ENCODE data around the gene RAB9B. TPM values are rescaled to one million over a fixed set of nuclear protein-coding genes. Genes with fewer than 3 reads are reported as not detected.
"Not testable (repeated sequence)": the region's sequence is repeated elsewhere in the genome, so short reads cannot be mapped to it uniquely, and the experiment has no call there.

The RAB9B gene
- total RNA-seq, 6 experiments from 2014 or later: 0.05 to 0.25 (median 0.12) TPM; not detected in 1

DNA sequence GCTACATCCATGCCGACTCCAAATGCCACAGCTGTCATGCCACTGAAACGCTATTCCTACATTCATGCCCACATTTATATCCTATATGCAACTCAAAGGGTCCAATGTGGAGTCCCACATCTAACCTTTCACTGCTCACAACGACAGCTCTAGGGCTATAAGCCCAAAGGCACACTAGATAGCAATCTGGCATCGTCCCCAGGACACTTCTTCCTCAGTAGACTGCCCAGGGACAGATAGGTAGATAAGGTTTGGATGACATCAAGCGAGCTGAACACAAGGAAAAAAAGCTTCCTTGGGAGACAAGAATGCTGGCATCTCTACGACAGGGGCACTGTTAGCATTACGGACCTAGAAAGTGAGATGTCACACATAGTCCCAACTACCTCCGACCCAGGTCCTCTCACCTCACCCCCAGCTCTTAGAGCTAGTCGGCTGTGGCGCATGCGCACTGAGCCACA, 685 bp downstream of the RAB9B start:
- intact Hi-C loops (cut with DNase I): no loop called here
- no peaks in the 10 kb centered on the region for H3K27me3 ChIP-seq
- WGBS (ENCODE audit: insufficient coverage, low coverage, low lambda C conversion rate, missing lambda C conversion rate): 17% methylated on average over 8 of the region's 11 CpGs
- no peaks in the 10 kb centered on the region for H3K9me3 ChIP-seq
- no peak overlapping the region for H3K27ac ChIP-seq
- DNase-seq (peak in 1 of 3 donors; percentile 66), ATAC-seq (no peak)
- H3K4me3 ChIP-seq: peak overlapping the region; percentile 25 to 50 (median 35)
- H3K36me3 ChIP-seq: no peaks in the 10 kb centered on the region
- no peak for TF ChIP-seq CTCF (IDR thresholded peaks at IDR 0.05)
- H3K4me1 ChIP-seq: no peaks in the 10 kb centered on the region

GRCh38 chrX:103830848-103831247, 1.2 kb downstream of the RAB9B start:
- no peaks in the 10 kb centered on the region for H3K27me3 ChIP-seq
- no peak for TF ChIP-seq CTCF (IDR thresholded peaks at IDR 0.05)
- no peak for TF ChIP-seq POLR2A (IDR thresholded peaks at IDR 0.05)
- H3K36me3 ChIP-seq: no peaks in the 10 kb centered on the region
- DNase-seq: no peak
- no peaks in the 10 kb centered on the region for H3K9me3 ChIP-seq
- no peak for ATAC-seq
- intact Hi-C loops (cut with DNase I): no loop called here
- no peak overlapping the region for H3K27ac ChIP-seq
- no peaks in the 10 kb centered on the region for H3K4me1 ChIP-seq
- no peak overlapping the region for H3K4me3 ChIP-seq
- WGBS (ENCODE audit: insufficient coverage, low coverage, low lambda C conversion rate, missing lambda C conversion rate): 70% methylated on average over 6 of the region's 7 CpGs

DNA sequence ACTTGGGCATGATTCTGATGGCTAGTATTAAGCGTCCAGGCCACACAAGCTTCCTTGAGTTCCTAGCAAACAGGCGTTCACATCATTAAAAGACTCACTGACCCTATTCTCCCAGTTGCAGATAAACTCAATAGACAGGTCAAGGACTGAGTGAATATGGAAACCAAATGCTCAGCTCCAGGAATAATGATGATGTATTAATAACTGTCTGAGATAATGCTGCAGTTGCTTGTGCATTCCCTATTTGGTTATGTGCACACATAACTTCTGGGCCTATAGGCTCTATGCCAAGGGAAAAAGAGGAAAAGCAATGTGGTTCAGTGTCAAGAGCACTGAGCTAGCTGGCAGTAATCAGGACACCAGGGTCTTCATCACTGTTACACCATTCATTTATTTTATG, 3.5 kb downstream of the RAB9B start:
- WGBS (ENCODE audit: insufficient coverage, low coverage, low lambda C conversion rate, missing lambda C conversion rate): 63% methylated on average over 2 of the region's 2 CpGs
- no peak for TF ChIP-seq CTCF (IDR thresholded peaks at IDR 0.05)
- no peak for TF ChIP-seq POLR2A (IDR thresholded peaks at IDR 0.05)
- Histone ChIP-seq H3K27ac (no peak overlapping the region), H3K36me3 (no peaks in the 10 kb centered on the region), H3K4me3 (no peak overlapping the region), H3K9me3 (no peaks in the 10 kb centered on the region), H3K27me3 (no peaks in the 10 kb centered on the region), H3K4me1 (no peaks in the 10 kb centered on the region)
- ATAC-seq: no peak
- intact Hi-C loops (cut with DNase I): no loop called here
- DNase-seq: no peak

- H3K4me1 ChIP-seq: no peaks in the 10 kb centered on the region
- intact Hi-C loops (cut with DNase I): no loop called here
- H3K27ac ChIP-seq: no peak overlapping the region
- H3K36me3 ChIP-seq: no peaks in the 10 kb centered on the region
- ATAC-seq (no peak), DNase-seq (no peak)
- H3K4me3 ChIP-seq: no peak overlapping the region
- WGBS (ENCODE audit: insufficient coverage, low coverage, low lambda C conversion rate, missing lambda C conversion rate): 63% methylated on average over 1 of the region's 1 CpG
- TF ChIP-seq CTCF (IDR thresholded peaks at IDR 0.05): no peak
- no peaks in the 10 kb centered on the region for H3K9me3 ChIP-seq
- no peaks in the 10 kb centered on the region for H3K27me3 ChIP-seq
Observed at GRCh38 chrX:103825881-103826280, 6.2 kb downstream of the RAB9B start.

- Histone ChIP-seq H3K27ac (no peak overlapping the region), H3K27me3 (no peaks in the 10 kb centered on the region), H3K9me3 (no peaks in the 10 kb centered on the region), H3K36me3 (no peaks in the 10 kb centered on the region), H3K4me3 (no peak overlapping the region), H3K4me1 (no peaks in the 10 kb centered on the region)
- TF ChIP-seq CTCF (IDR thresholded peaks at IDR 0.05) (no peak), POLR2A (IDR thresholded peaks at IDR 0.05) (no peak)
- DNase-seq (no peak), ATAC-seq (no peak)
- intact Hi-C loops (cut with DNase I): no loop called here
Observed at GRCh38 chrX:103823591-103823990, 8.5 kb downstream of the RAB9B start.

DNA sequence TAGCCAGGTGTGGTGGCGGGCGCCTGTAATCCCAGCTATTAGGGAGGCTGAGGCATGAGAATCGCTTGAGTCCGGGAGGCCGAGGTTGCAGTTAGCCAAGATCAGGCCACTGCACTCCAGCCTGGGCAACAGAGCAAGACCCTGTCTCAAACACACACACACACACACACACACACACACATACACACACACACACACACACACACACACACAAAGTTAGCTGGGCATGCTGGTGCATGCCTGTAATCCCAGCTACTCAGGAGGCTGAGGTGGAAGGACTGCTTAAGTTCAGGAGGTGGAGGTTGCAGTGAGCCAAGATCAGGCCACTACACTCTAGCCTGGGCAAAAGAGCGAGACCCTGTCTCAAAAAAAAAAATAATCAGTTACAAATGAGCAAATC, 11.3 kb downstream of the RAB9B start:
- H3K4me3 ChIP-seq; H3K36me3 ChIP-seq; H3K27ac ChIP-seq; H3K9me3 ChIP-seq; H3K27me3 ChIP-seq; intact Hi-C loops (cut with DNase I); H3K4me1 ChIP-seq; ATAC-seq; DNase-seq: not testable (repeated sequence)
- WGBS (ENCODE audit: insufficient coverage, low coverage, low lambda C conversion rate, missing lambda C conversion rate): 50% methylated on average over 1 of the region's 6 CpGs

Data from right lobe of liver (tissue), 6 donors.